H9 (cell line): Measurements from ENCODE around the gene KTN1. TPM values are rescaled to one million over a fixed set of nuclear protein-coding genes. Genes with fewer than 3 reads are reported as not detected.

Experiments used
- DNase-seq: peaks from one replicate; pipeline ENCODE4 v3.0.0-alpha.2; 2017
- H2AFZ ChIP-seq: one replicate; pipeline ENCODE4 v1.6.1; 2013; ENCODE audit warnings: mild to moderate bottlenecking, low read length, control low read depth, moderate library complexity
- H2AK5ac ChIP-seq: 2 replicates; pipeline ENCODE4 v1.6.1; 2013; ENCODE audit warnings: low read length, control low read depth, mixed read lengths; ENCODE audit not compliant: insufficient read length
- H2BK120ac ChIP-seq: one replicate; pipeline ENCODE4 v1.6.1; 2013; ENCODE audit warnings: low read depth, mild to moderate bottlenecking, low read length, control low read depth, inconsistent platforms; ENCODE audit not compliant: poor library complexity, severe bottlenecking
- H2BK12ac ChIP-seq: 2 replicates; pipeline ENCODE4 v1.6.1; 2013; ENCODE audit warnings: low read length, control low read depth, mixed read lengths, low read depth; ENCODE audit not compliant: insufficient read length
- H2BK15ac ChIP-seq: 2 replicates; pipeline ENCODE4 v1.6.1; 2013; ENCODE audit warnings: low read depth, low read length, control low read depth
- H2BK20ac ChIP-seq: one replicate; pipeline ENCODE4 v1.6.1; 2013; ENCODE audit warnings: low read depth, mild to moderate bottlenecking, low read length, control low read depth, inconsistent platforms; ENCODE audit not compliant: poor library complexity, severe bottlenecking
- H2BK5ac ChIP-seq: 2 replicates; pipeline ENCODE4 v1.6.1; 2013; ENCODE audit warnings: low read length, control low read depth, mixed read lengths; ENCODE audit not compliant: insufficient read length
- H3K14ac ChIP-seq: 2 replicates; pipeline ENCODE4 v1.6.1; 2013; ENCODE audit warnings: low read length, control low read depth; ENCODE audit not compliant: insufficient read depth
- H3K18ac ChIP-seq: 2 replicates; pipeline ENCODE4 v1.6.1; 2013; ENCODE audit warnings: low read depth, mild to moderate bottlenecking, mixed read lengths, low read length, control low read depth; ENCODE audit not compliant: insufficient read length
- H3K23ac ChIP-seq: 2 replicates; pipeline ENCODE4 v1.6.1; 2013; ENCODE audit warnings: low read length, control low read depth, mixed read lengths, low read depth; ENCODE audit not compliant: insufficient read length
- H3K23me2 ChIP-seq: 2 replicates; pipeline ENCODE4 v1.6.1; 2013; ENCODE audit warnings: low read depth, mild to moderate bottlenecking, mixed read lengths, low read length, control low read depth; ENCODE audit not compliant: insufficient read length, poor library complexity, severe bottlenecking
- H3K27ac ChIP-seq: 2 replicates; pipeline ENCODE4 v1.5.1; 2013; ENCODE audit warnings: low read length, control low read depth, mixed read lengths, low read depth; ENCODE audit not compliant: insufficient read length
- H3K27me3 ChIP-seq: 2 replicates; pipeline ENCODE4 v1.6.1; 2013; ENCODE audit warnings: low read length, control low read depth, inconsistent platforms; ENCODE audit not compliant: insufficient read depth
- H3K4ac ChIP-seq: 2 replicates; pipeline ENCODE4 v1.6.1; 2013; ENCODE audit warnings: low read depth, mild to moderate bottlenecking, control low read depth, inconsistent platforms, low read length, moderate library complexity
- H3K4me1 ChIP-seq: 2 replicates; pipeline ENCODE4 v1.6.1; 2013; ENCODE audit warnings: low read length, control low read depth, inconsistent platforms; ENCODE audit not compliant: insufficient read depth
- H3K4me2 ChIP-seq: 2 replicates; pipeline ENCODE4 v1.6.1; 2013; ENCODE audit warnings: low read length, control low read depth, mixed read lengths; ENCODE audit not compliant: insufficient read length, insufficient read depth
- H3K56ac ChIP-seq: 2 replicates; pipeline ENCODE4 v1.6.1; 2013; ENCODE audit warnings: low read depth, mild to moderate bottlenecking, mixed read lengths, low read length, control low read depth; ENCODE audit not compliant: insufficient read length
- H3K79me1 ChIP-seq: 2 replicates; pipeline ENCODE4 v1.6.1; 2013; ENCODE audit warnings: low read depth, mild to moderate bottlenecking, moderate library complexity, low read length, control low read depth, inconsistent platforms; ENCODE audit not compliant: insufficient read depth, poor library complexity, severe bottlenecking
- H3K79me2 ChIP-seq: 2 replicates; pipeline ENCODE4 v1.6.1; 2013; ENCODE audit warnings: low read length, control low read depth, inconsistent platforms; ENCODE audit not compliant: insufficient read depth
- H3K9ac ChIP-seq: 2 replicates; pipeline ENCODE4 v1.6.1; 2013; ENCODE audit warnings: low read length, control low read depth, mixed read lengths; ENCODE audit not compliant: insufficient read length; ENCODE audit errors: extremely low read depth
- H3K9me3 ChIP-seq: one replicate; pipeline ENCODE4 v1.6.1; 2013; ENCODE audit warnings: low read depth, low read length, inconsistent platforms; ENCODE audit not compliant: control insufficient read depth
- H3T11ph ChIP-seq: one replicate; pipeline ENCODE4 v1.6.1; 2013; ENCODE audit warnings: mild to moderate bottlenecking, low read length, control low read depth, inconsistent platforms
- H4K20me1 ChIP-seq: one replicate; pipeline ENCODE4 v1.6.1; 2013; ENCODE audit not compliant: control insufficient read depth, insufficient read length, insufficient read depth
- H4K5ac ChIP-seq: 2 replicates; pipeline ENCODE4 v1.6.1; 2013; ENCODE audit warnings: low read depth, mild to moderate bottlenecking, mixed read lengths, low read length, control low read depth; ENCODE audit not compliant: insufficient read length
- H4K8ac ChIP-seq: replicated peaks from 2 replicates; pipeline ENCODE4 v1.6.1; 2013; ENCODE audit warnings: low read length, control low read depth, mixed read lengths, low read depth; ENCODE audit not compliant: insufficient read length
- H4K91ac ChIP-seq: 2 replicates; pipeline ENCODE4 v1.6.1; 2013; ENCODE audit warnings: low read depth, mild to moderate bottlenecking, moderate library complexity, mixed read lengths, low read length, control low read depth; ENCODE audit not compliant: insufficient read length
- H3K27ac Mint-ChIP-seq, 3 experiments: 2 replicates in 2 of 3; 3 replicates in 1 of 3; pipeline ENCODE4 v1.8.0; 2020 to 2021; ENCODE audit warnings: mixed read lengths in 3 of 3, mild to moderate bottlenecking in 1 of 3, moderate library complexity in 1 of 3
- H3K27me3 Mint-ChIP-seq: 2 replicates; pipeline ENCODE4 v1.8.0; 2021; ENCODE audit warnings: low read depth, mild to moderate bottlenecking, moderate library complexity, mixed read lengths
- H3K36me3 Mint-ChIP-seq, 3 experiments: 2 replicates in 2 of 3; 3 replicates in 1 of 3; pipeline ENCODE4 v1.8.0; 2020 to 2021; ENCODE audit warnings: low read depth in 3 of 3, mixed read lengths in 3 of 3; ENCODE audit not compliant: insufficient read depth in 1 of 3
- H3K4me1 Mint-ChIP-seq, 2 experiments: 2 replicates each; pipeline ENCODE4 v1.8.0; 2020; ENCODE audit warnings: mixed read lengths in 2 of 2
- H3K4me3 Mint-ChIP-seq, 2 experiments: 2 replicates in 1 of 2; 3 replicates in 1 of 2; pipeline ENCODE4 v1.8.0; 2020 to 2021; ENCODE audit warnings: mild to moderate bottlenecking in 2 of 2, mixed read lengths in 2 of 2, moderate library complexity in 1 of 2
- H3K9me3 Mint-ChIP-seq, 2 experiments: 2 replicates in 1 of 2; 3 replicates in 1 of 2; pipeline ENCODE4 v1.8.0; 2020; ENCODE audit warnings: mild to moderate bottlenecking in 2 of 2, mixed read lengths in 2 of 2, moderate library complexity in 1 of 2
- WGBS: extraction: QIAGEN DNeasy Blood & Tissue Kit; methylation state at CpG from one replicate; pipeline ENCODE4 v1.1.7; 2013; ENCODE audit warnings: missing lambda C conversion rate, low lambda C conversion rate, mixed read lengths; ENCODE audit not compliant: insufficient read length; ENCODE audit errors: extremely low coverage; 5-methylcytosine and 5-hydroxymethylcytosine counted together
- total RNA-seq: library from RNA; stranded (reverse); gene quantifications from 2 replicates; pipeline ENCODE4 v1.2.1, GENCODE V29; 2021
- TF ChIP-seq, protein P1 (sequence below): fragments of 200-600 bp; sonication (generic); conservative IDR thresholded peaks from 3 replicates; pipeline ENCODE4 v1.8.0; 2021; ENCODE audit warnings: antibody characterized with exemption, mild to moderate bottlenecking

The KTN1 gene
- total RNA-seq, 1 experiment from 2014 or later: 128 TPM

DNA sequence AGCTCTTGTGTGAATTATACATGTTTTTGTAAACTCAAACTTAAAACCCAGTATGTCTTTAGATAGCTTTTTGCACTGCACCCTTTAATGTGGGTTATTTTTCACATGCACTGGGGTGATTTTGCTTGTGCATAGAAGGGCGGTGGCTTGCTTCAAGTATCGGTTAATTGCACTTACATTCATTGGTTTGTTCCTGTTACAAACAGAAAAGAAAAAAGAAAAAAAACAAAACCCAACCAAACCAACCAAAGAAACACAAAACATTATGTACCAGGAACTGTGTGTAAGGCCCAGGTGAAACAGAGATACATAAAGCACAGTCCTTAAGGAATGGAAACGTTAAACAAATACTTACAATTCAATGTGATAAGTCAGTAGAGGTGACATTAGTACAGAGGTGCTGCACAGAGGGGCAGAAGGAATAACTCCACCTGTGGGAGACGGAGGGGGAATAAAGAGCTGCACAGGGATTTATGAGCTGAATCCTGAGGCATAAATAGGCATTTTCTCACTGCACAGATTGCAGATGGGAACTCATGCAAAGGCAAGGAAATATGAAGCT lies 151.4 kb downstream of the KTN1 start:
- Histone ChIP-seq H4K91ac (no peak overlapping the region), H3K9ac (no peak overlapping the region), H3K23ac (no peak overlapping the region), H3K27ac (no peak overlapping the region), H4K20me1 (no peaks in the 10 kb centered on the region), H3K27me3 (no peaks in the 10 kb centered on the region), H3K4me2 (no peak overlapping the region), H3K4me1 (no peaks in the 10 kb centered on the region), H3K23me2 (no peaks in the 10 kb centered on the region), H4K5ac (no peak overlapping the region), H3K9me3 (no peaks in the 10 kb centered on the region), H2BK15ac (no peak overlapping the region), H4K8ac (no peak overlapping the region), H2BK20ac (no peak overlapping the region), H2AK5ac (no peak overlapping the region), H3T11ph (no peak overlapping the region), H3K18ac (no peak overlapping the region), H2BK120ac (no peak overlapping the region), H3K14ac (no peak overlapping the region), H2AFZ (no peak overlapping the region), H2BK5ac (no peak overlapping the region), H2BK12ac (no peak overlapping the region), H3K4ac (no peak overlapping the region), H3K79me1 (no peaks in the 10 kb centered on the region), H3K56ac (no peak overlapping the region), H3K79me2 (no peaks in the 10 kb centered on the region; the same call in 1 of the 2 replicates)
- no CpG with 5 or more reads among the region's 4 CpGs for WGBS
- DNase-seq: no peak
- no peaks in the 10 kb centered on the region for H3K27me3 Mint-ChIP-seq
- peaks cover 0 to 6% of the 10 kb centered on the region in 2 experiments; a peak in 2 of 4 replicates for H3K4me1 Mint-ChIP-seq
- no peak overlapping the region for H3K27ac Mint-ChIP-seq
- TF ChIP-seq, protein P1, sequence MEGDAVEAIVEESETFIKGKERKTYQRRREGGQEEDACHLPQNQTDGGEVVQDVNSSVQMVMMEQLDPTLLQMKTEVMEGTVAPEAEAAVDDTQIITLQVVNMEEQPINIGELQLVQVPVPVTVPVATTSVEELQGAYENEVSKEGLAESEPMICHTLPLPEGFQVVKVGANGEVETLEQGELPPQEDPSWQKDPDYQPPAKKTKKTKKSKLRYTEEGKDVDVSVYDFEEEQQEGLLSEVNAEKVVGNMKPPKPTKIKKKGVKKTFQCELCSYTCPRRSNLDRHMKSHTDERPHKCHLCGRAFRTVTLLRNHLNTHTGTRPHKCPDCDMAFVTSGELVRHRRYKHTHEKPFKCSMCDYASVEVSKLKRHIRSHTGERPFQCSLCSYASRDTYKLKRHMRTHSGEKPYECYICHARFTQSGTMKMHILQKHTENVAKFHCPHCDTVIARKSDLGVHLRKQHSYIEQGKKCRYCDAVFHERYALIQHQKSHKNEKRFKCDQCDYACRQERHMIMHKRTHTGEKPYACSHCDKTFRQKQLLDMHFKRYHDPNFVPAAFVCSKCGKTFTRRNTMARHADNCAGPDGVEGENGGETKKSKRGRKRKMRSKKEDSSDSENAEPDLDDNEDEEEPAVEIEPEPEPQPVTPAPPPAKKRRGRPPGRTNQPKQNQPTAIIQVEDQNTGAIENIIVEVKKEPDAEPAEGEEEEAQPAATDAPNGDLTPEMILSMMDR: no peak
- H3K36me3 Mint-ChIP-seq: no peaks in the 10 kb centered on the region; a peak in 3 of 7 replicates
- no peak overlapping the region for H3K4me3 Mint-ChIP-seq
- H3K9me3 Mint-ChIP-seq: peaks cover 2 to 6% of the 10 kb centered on the region in 2 experiments; a peak in 2 of 5 replicates
